ENCODE results near the gene C1orf21. TPM values are rescaled to one million over a fixed set of nuclear protein-coding genes. Genes with fewer than 3 reads are reported as not detected.

The C1orf21 gene
- total RNA-seq, 4 donors from 2014 or later = 36.3 to 115 (median 79.4) TPM

- Histone ChIP-seq H3K36me3 (no peaks in the 10 kb centered on the region), H3K4me3 (no peak overlapping the region), H3K27ac (no peak overlapping the region), H3K4me1 (peaks cover 0 to 17% (median 0%) of the 10 kb centered on the region in 4 donors), H3K9me3 (no peaks in the 10 kb centered on the region), H3K27me3 (no peaks in the 10 kb centered on the region)
- DNase-seq = no peak
- no peak for TF ChIP-seq CTCF (IDR thresholded peaks at IDR 0.05)
- no peak for TF ChIP-seq POLR2A (IDR thresholded peaks at IDR 0.05)
These were observed 170.9 kb downstream of the C1orf21 start for GRCh38 chr1:184557423-184558347.

GRCh38 chr1:184558691-184559090 lies 171.9 kb downstream of the C1orf21 start:
- no peak for DNase-seq
- peaks cover 0 to 20% (median 0%) of the 10 kb centered on the region in 4 donors for H3K4me1 ChIP-seq
- no peak for TF ChIP-seq POLR2A (IDR thresholded peaks at IDR 0.05)
- TF ChIP-seq CTCF (IDR thresholded peaks at IDR 0.05) = no peak
- no peak overlapping the region for H3K4me3 ChIP-seq
- no peaks in the 10 kb centered on the region for H3K9me3 ChIP-seq
- no peak overlapping the region for H3K27ac ChIP-seq
- no peaks in the 10 kb centered on the region for H3K36me3 ChIP-seq
- no peaks in the 10 kb centered on the region for H3K27me3 ChIP-seq

- no peaks in the 10 kb centered on the region for H3K27me3 ChIP-seq
- TF ChIP-seq POLR2A (IDR thresholded peaks at IDR 0.05) (no peak), CTCF (IDR thresholded peaks at IDR 0.05) (no peak)
- no peak overlapping the region for H3K27ac ChIP-seq
- peaks cover 0 to 20% (median 0%) of the 10 kb centered on the region in 4 donors for H3K4me1 ChIP-seq
- DNase-seq = no peak
- H3K9me3 ChIP-seq = no peaks in the 10 kb centered on the region
- no peak overlapping the region for H3K4me3 ChIP-seq
- no peaks in the 10 kb centered on the region for H3K36me3 ChIP-seq
These were observed 172.4 kb downstream of the C1orf21 start for GRCh38 chr1:184559117-184559713.

- no peak for TF ChIP-seq CTCF (IDR thresholded peaks at IDR 0.05)
- no peak for TF ChIP-seq POLR2A (IDR thresholded peaks at IDR 0.05)
- H3K27ac ChIP-seq = peak overlapping the region in 2 of 4 donors; percentile 10 to 37
- H3K4me1 ChIP-seq = peaks cover 0 to 11% (median 0%) of the 10 kb centered on the region in 4 donors
- H3K4me3 ChIP-seq = no peak overlapping the region
- H3K9me3 ChIP-seq = no peaks in the 10 kb centered on the region
- DNase-seq = no peak
- no peaks in the 10 kb centered on the region for H3K27me3 ChIP-seq
- H3K36me3 ChIP-seq = no peaks in the 10 kb centered on the region
These were observed 176.0 kb downstream of the C1orf21 start for GRCh38 chr1:184562806-184563205.

GRCh38 chr1:184563308-184563707 lies 176.5 kb downstream of the C1orf21 start:
- H3K36me3 ChIP-seq = no peaks in the 10 kb centered on the region
- H3K4me1 ChIP-seq = peaks cover 0 to 11% (median 0%) of the 10 kb centered on the region in 4 donors
- H3K9me3 ChIP-seq = no peaks in the 10 kb centered on the region
- DNase-seq = no peak
- no peak overlapping the region for H3K27ac ChIP-seq
- TF ChIP-seq CTCF (IDR thresholded peaks at IDR 0.05) = peak in 4 of 6 experiments; percentile 30 to 59 (median 43)
- no peak for TF ChIP-seq POLR2A (IDR thresholded peaks at IDR 0.05)
- no peak overlapping the region for H3K4me3 ChIP-seq
- H3K27me3 ChIP-seq = no peaks in the 10 kb centered on the region

Measured in Peyer's patch (tissue), 4 donors.